ENCODE measurements around the gene NBPF9.
"Not testable (repeated sequence)": the region's sequence is repeated elsewhere in the genome, so short reads cannot be mapped to it uniquely, and the experiment has no call there.

The NBPF9 gene, protein sequence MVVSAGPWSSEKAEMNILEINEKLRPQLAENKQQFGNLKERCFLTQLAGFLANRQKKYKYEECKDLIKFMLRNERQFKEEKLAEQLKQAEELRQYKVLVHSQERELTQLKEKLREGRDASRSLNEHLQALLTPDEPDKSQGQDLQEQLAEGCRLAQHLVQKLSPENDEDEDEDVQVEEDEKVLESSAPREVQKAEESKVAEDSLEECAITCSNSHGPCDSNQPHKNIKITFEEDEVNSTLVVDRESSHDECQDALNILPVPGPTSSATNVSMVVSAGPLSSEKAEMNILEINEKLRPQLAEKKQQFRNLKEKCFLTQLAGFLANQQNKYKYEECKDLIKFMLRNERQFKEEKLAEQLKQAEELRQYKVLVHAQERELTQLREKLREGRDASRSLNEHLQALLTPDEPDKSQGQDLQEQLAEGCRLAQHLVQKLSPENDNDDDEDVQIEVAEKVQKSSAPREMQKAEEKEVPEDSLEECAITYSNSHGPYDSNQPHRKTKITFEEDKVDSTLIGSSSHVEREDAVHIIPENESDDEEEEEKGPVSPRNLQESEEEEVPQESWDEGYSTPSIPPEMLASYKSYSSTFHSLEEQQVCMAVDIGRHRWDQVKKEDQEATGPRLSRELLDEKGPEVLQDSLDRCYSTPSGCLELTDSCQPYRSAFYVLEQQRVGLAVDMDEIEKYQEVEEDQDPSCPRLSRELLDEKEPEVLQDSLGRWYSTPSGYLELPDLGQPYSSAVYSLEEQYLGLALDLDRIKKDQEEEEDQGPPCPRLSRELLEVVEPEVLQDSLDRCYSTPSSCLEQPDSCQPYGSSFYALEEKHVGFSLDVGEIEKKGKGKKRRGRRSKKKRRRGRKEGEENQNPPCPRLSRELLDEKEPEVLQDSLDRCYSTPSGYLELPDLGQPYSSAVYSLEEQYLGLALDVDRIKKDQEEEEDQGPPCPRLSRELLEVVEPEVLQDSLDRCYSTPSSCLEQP (N-terminal part only)

DNA sequence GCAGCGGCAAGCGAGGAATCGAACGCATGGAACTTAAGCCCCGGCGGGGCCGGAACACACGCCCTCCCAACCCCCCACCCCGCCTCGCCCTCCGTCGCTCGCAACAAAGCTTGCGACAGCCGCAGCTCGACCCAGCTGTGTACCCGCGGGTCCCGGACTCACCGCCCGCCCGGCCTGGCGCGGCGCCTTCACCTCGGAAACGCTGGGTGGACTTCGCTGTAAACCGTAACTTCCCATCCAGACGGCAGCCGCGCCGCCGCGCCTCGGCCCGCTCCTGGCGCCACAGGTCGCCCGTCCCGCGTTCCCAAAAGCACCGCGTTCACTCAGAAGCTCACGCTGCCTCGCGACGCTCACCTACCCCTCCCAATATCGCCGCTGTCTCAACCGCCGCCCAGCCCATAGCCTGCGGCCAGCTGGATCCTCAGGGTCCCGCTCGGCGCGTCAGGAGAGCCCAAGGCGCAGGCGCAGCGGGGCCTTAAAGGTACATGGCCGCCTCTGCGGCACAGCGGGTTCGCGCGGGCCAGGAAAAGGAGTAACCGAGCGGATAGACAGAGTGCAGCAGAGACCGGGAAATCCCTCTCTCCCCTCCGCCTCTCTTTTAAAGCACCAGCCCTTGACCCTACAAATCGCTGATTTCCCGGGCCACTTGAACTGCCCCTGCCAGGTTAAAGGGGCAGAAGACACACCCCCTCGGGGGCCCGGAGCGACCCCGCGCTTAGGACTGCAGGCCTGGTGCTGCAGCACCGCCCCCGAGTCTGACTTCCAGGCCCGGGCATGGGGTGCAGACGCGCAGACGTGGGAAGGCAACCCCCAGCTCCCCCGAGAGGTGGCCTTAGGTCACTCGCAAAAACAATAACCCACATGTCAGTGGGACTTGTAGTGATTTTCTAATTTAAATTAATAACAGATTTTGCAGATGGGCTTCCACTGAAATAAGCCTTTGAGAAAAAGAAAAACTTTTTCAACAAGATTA lies at the start of gene NBPF9:
Gene NBPF9, minus strand, starts transcription at position 443 of the 973 bp plus-strand sequence. CDS start 21,412 bp downstream, outside the sequence.
- DNase-seq: peak; percentile 46

DNA sequence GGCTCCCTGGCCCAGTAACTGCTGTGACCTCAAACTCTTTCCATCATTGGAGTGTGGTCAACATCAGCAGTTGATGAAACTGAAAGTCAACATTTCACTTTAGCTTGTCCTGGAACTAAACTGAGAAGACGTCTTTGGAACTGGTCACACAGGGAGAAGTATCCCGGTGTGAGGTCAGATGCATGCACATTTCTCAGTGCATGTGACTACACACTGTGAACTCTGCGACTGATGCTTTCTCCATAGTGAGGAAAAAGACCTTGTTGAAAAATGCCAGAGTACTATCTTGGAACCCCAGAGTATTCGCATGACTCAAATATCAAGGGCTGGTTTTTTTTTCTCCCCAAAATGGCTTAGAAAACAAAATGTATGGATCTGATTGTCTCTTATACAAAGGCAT lies 46.6 kb upstream of the NBPF9 start:
- DNase-seq: not testable (repeated sequence)

GRCh38 chr1:149137585-149137984 lies 34.2 kb upstream of the NBPF9 start:
- not testable (repeated sequence) for DNase-seq

- not testable (repeated sequence) for DNase-seq
Observed at GRCh38 chr1:149130938-149131337, 27.6 kb upstream of the NBPF9 start.

GRCh38 chr1:149129245-149129644 lies 25.9 kb upstream of the NBPF9 start:
- not testable (repeated sequence) for DNase-seq

DNA sequence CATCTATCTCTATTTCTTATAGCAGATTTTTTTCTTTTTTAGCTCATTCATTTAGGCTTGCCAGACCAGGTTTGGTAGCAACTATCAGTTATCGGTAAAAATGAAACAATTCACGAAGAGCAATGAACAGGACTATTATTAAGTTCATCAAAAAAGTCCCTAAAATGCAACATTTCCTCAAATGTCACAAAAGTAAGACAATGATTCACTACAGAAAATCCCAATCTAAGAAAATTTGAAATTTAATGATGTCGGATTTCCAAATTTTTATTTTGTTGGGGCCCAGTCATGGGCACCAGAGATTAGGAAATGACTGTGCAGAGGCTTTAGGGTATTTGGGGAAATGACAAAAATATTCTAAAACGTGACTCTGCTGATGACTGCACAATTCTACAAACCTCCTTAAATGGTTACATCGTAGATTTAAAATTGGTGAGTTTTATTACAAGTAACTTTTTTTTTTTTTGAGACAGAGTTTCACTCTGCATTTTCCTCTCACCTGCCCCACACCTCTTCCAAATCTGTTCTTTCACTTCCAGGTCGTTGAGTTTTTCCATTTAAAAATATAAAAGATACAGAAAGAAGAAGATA lies 23.3 kb upstream of the NBPF9 start:
- not testable (repeated sequence) for DNase-seq

DNA sequence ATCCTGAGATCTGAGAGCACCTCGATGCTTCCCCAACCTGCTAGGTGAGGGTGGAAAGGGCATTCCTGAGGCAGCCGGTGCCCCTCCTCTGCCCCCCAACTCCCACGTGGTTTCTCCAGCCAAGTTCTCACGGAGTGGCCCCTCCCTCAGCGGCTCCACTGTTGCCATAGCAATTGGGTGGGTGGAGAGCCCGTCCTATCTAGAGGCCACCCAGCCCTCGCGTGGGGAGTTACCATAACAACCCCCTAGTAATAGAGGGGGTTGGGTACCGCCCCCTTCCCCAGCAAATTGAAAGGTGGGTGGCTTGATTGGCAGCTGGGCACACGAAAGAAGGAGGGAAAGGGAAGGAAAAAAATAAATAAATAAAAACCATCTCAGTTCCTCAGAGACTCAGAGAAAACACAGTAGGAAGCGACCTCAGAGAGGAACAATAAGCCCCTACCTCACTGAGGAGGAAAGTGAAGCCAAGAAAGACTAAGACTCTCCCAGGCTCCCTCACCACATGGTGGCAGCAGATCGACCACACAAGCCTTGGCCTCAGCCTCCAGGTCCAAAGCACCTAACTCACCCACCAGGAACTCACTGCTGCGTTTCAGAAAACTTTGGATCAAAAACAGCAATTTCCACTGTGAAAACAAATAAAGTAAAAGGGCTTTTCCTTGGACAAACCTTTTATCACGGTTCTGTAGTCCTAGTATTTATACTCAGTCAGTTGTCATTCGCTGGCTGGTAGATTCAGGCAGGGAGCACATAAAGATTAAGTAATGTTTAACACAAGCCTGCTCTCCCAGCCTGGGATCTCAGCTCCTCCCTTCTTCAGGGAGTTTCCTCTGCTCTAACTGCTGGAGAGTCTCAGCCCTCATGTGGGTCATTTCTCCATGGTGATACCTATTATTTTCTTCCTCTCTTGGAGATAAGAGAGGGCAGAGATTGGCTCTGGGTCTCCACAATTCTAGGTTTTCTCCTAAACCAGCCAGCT lies 20.9 kb upstream of the NBPF9 start:
- DNase-seq: peak; percentile 19

DNA sequence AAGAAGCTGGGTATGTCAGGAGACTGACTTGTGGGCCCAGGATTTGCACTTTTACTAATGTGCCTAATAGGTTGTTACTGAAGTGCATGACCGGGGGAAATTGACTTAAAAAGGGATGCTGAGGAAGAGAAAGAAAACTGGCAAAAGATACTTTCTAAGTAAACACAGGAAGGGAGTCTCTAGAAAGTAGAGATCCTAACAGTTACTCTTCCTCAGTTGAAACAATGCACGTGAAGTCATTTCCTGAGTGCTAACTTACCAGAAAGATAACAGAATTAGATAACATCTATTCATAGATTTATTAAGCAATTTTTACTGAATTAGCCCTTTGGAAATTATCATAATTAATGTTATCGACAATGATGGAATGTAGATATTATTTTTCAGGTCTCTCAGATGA lies 9.5 kb upstream of the NBPF9 start:
- DNase-seq: not testable (repeated sequence)

- not testable (repeated sequence) for DNase-seq
Observed at GRCh38 chr1:149110343-149110742, 7.0 kb upstream of the NBPF9 start.

GRCh38 chr1:149102574-149102973 lies 777 bp downstream of the NBPF9 start:
- DNase-seq: not testable (repeated sequence)

- DNase-seq: not testable (repeated sequence)
Observed at GRCh38 chr1:149098276-149098675, 5.1 kb downstream of the NBPF9 start.

DNA sequence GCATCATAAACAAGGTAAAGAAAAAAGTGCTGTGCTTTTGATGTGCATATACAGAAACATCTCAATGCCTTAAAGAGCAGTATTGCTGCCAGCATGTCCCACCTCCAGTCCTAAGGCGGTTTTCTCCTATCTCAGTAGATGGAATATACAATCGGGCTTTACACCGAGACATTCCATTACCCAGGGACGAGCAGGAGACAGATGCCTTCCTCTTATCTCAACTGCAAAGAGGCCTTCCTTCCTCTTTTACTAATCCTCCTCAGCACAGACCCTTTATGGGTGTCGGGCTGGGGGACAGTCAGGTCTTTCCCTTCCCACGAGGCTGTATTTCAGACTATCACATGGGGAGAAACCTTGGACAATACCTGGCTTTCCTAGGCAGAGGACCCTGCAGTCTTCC lies 10.2 kb downstream of the NBPF9 start:
- DNase-seq: not testable (repeated sequence)

- not testable (repeated sequence) for DNase-seq
Observed at GRCh38 chr1:149075505-149076127, 27.7 kb downstream of the NBPF9 start.

GRCh38 chr1:149064611-149065010 lies 38.7 kb downstream of the NBPF9 start:
- not testable (repeated sequence) for DNase-seq

- DNase-seq: not testable (repeated sequence)
Observed at GRCh38 chr1:149043056-149043455, 60.3 kb downstream of the NBPF9 start.

GRCh38 chr1:149033916-149034315 lies 69.4 kb downstream of the NBPF9 start:
- DNase-seq: not testable (repeated sequence)

GRCh38 chr1:149024327-149024726 lies 79.0 kb downstream of the NBPF9 start:
- DNase-seq: not testable (repeated sequence)

DNA sequence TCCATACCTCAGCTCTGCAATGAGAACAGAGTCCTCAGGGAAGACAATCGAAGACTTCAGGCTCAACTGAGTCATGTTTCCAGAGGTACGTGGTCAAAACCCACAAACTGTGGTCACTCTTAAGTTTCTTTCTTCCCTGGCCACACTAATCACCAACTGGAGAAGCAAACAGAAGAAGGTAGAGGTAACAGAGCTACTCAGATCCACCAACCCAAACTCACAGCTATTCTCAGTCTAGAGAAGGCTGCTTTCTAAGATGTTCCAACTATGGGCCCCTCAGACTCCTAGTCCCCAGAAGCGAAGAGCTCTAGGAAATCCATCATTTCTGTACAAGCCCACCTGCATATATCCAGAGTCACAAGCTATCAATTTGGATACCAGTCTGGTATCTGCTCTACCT lies 84.8 kb downstream of the NBPF9 start:
- not testable (repeated sequence) for DNase-seq

DNA sequence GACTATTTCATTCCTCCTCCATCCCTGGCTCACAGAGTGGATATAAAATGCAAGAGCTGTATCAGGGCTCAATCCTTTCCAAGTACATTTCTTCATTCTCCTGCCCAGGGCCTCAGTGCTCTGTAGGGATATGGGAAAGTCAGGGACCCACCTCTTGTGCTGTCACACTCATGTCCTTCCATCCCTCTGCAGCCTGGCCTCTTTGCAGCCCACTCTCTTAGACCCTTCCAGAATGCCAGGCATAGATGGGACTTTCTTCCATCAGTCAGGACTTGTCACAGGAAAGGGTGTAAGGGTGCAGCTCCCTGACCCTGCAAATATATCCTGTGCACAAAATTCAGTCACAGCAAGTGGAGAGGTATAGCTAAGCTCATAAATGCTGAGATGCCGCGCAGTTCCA lies 86.7 kb downstream of the NBPF9 start:
- not testable (repeated sequence) for DNase-seq

GRCh38 chr1:149015522-149015921 lies 87.8 kb downstream of the NBPF9 start:
- not testable (repeated sequence) for DNase-seq
